ENCODE data around the gene FAT1. TPM values are rescaled to one million over a fixed set of nuclear protein-coding genes. Genes with fewer than 3 reads are reported as not detected.

Gene FAT1
- total and polyA plus RNA-seq, 2 donors (not counting 1 experiment from before 2014, with no cell fraction given), result 0.07 to 0.15 TPM

GRCh38 chr4:186647821-186648220 lies 75.8 kb downstream of the FAT1 start:
- H3K4me1 Mint-ChIP-seq, result no peaks in the 10 kb centered on the region
- TF ChIP-seq CTCF (IDR thresholded peaks at IDR 0.05) (no peak), EZH2 (IDR thresholded peaks at IDR 0.05; ENCODE audit: borderline replicate concordance, insufficient read depth, low read depth, low read length, poor library complexity, severe bottlenecking) (no peak)
- no peaks in the 10 kb centered on the region for H3K4me1 ChIP-seq (ENCODE audit: control insufficient read depth in 2 of 2, insufficient read depth in 2 of 2, low read length in 2 of 2)
- H3K79me2 ChIP-seq (ENCODE audit: control insufficient read depth, insufficient read depth, low read length), result no peaks in the 10 kb centered on the region
- no peaks in the 10 kb centered on the region for H3K27me3 Mint-ChIP-seq
- H3K9me3 ChIP-seq (ENCODE audit: control extremely low read depth in 1 of 3, control insufficient read depth in 2 of 3, insufficient read depth in 1 of 3, low read length in 2 of 3), result peaks cover 0 to 4% (median 0%) of the 10 kb centered on the region in 3 donors
- DNase-seq (no peak), ATAC-seq (ENCODE audit: low read depth) (no peak)
- no peaks in the 10 kb centered on the region for H4K20me1 ChIP-seq (ENCODE audit: control insufficient read depth, insufficient read depth, low read length, poor library complexity, severe bottlenecking)
- H3K4me3 Mint-ChIP-seq, result no peak overlapping the region
- no peak overlapping the region for H2AFZ ChIP-seq (ENCODE audit: insufficient read depth, low read depth, low read length, poor library complexity, severe bottlenecking)
- ChIA-PET CTCF (no interaction called here), POLR2A (no interaction called here)
- no peak overlapping the region for H3K9ac ChIP-seq (ENCODE audit: low read length)
- no peaks in the 10 kb centered on the region for H3K27me3 ChIP-seq (replicated peaks in 1 of 4; ENCODE audit: control extremely low read depth in 1 of 4, control insufficient read depth in 3 of 4, insufficient read depth in 4 of 4, low read length in 3 of 4)
- no peak overlapping the region for H3K4me3 ChIP-seq (ENCODE audit: control extremely low read depth in 1 of 5, extremely low read depth in 1 of 5, insufficient read depth in 1 of 5, low read depth in 2 of 5, low read length in 4 of 5)
- WGBS (ENCODE audit: insufficient coverage), result 100% methylated on average over 2 of the region's 4 CpGs
- intact Hi-C loops (cut with micrococcal nuclease), result no loop called here
- H3K27ac Mint-ChIP-seq, result no peak overlapping the region
- no peaks in the 10 kb centered on the region for H3K9me3 Mint-ChIP-seq (ENCODE audit: insufficient read depth)
- H3K4me2 ChIP-seq (replicated peaks; ENCODE audit: low read depth, low read length, poor library complexity, severe bottlenecking), result no peak overlapping the region
- H3K27ac ChIP-seq (ENCODE audit: low read length in 2 of 2), result no peak overlapping the region
- no peaks in the 10 kb centered on the region for H3K36me3 ChIP-seq (replicated peaks in 1 of 2; ENCODE audit: control extremely low read depth in 1 of 2, control insufficient read depth in 1 of 2, extremely low read depth in 1 of 2, insufficient read depth in 2 of 2, low read length in 1 of 2)

GRCh38 chr4:186644737-186645261 lies 78.9 kb downstream of the FAT1 start:
- ATAC-seq (ENCODE audit: low read depth) (no peak), DNase-seq (no peak)
- no peak overlapping the region for H3K9ac ChIP-seq (ENCODE audit: low read length)
- intact Hi-C loops (cut with micrococcal nuclease), result no loop called here
- H3K4me2 ChIP-seq (replicated peaks; ENCODE audit: low read depth, low read length, poor library complexity, severe bottlenecking), result no peak overlapping the region
- no peaks in the 10 kb centered on the region for H3K27me3 Mint-ChIP-seq
- no peaks in the 10 kb centered on the region for H3K36me3 ChIP-seq (replicated peaks in 1 of 2; ENCODE audit: control extremely low read depth in 1 of 2, control insufficient read depth in 1 of 2, extremely low read depth in 1 of 2, insufficient read depth in 2 of 2, low read length in 1 of 2)
- no peaks in the 10 kb centered on the region for H4K20me1 ChIP-seq (ENCODE audit: control insufficient read depth, insufficient read depth, low read length, poor library complexity, severe bottlenecking)
- no peak overlapping the region for H3K27ac ChIP-seq (ENCODE audit: low read length in 2 of 2)
- H3K9me3 Mint-ChIP-seq (ENCODE audit: insufficient read depth), result no peaks in the 10 kb centered on the region
- H3K4me1 ChIP-seq (ENCODE audit: control insufficient read depth in 2 of 2, insufficient read depth in 2 of 2, low read length in 2 of 2), result no peaks in the 10 kb centered on the region
- no peak overlapping the region for H3K4me3 ChIP-seq (ENCODE audit: control extremely low read depth in 1 of 5, extremely low read depth in 1 of 5, insufficient read depth in 1 of 5, low read depth in 2 of 5, low read length in 4 of 5)
- H3K9me3 ChIP-seq (ENCODE audit: control extremely low read depth in 1 of 3, control insufficient read depth in 2 of 3, insufficient read depth in 1 of 3, low read length in 2 of 3), result peaks cover 0 to 4% (median 0%) of the 10 kb centered on the region in 3 donors
- H2AFZ ChIP-seq (ENCODE audit: insufficient read depth, low read depth, low read length, poor library complexity, severe bottlenecking), result no peak overlapping the region
- ChIA-PET POLR2A (no interaction called here), CTCF (no interaction called here)
- no peaks in the 10 kb centered on the region for H3K79me2 ChIP-seq (ENCODE audit: control insufficient read depth, insufficient read depth, low read length)
- no peaks in the 10 kb centered on the region for H3K27me3 ChIP-seq (replicated peaks in 1 of 4; ENCODE audit: control extremely low read depth in 1 of 4, control insufficient read depth in 3 of 4, insufficient read depth in 4 of 4, low read length in 3 of 4)
- TF ChIP-seq CTCF (IDR thresholded peaks at IDR 0.05), result no peak
- TF ChIP-seq EZH2 (IDR thresholded peaks at IDR 0.05; ENCODE audit: borderline replicate concordance, insufficient read depth, low read depth, low read length, poor library complexity, severe bottlenecking), result no peak
- H3K4me3 Mint-ChIP-seq, result no peak overlapping the region
- H3K27ac Mint-ChIP-seq, result no peak overlapping the region
- 90% methylated on average over 8 of the region's 9 CpGs for WGBS (ENCODE audit: insufficient coverage)
- H3K4me1 Mint-ChIP-seq, result no peaks in the 10 kb centered on the region
